Right renal pelvis (tissue), 4 donors: ENCODE results near the gene FGD1. TPM values are rescaled to one million over a fixed set of nuclear protein-coding genes. Genes with fewer than 3 reads are reported as not detected.
A peak's percentile ranks its signal among the peaks of the same experiment; 100 is the strongest.
"Not testable (repeated sequence)": the region's sequence is repeated elsewhere in the genome, so short reads cannot be mapped to it uniquely, and the experiment has no call there.

Experiments
- DNase-seq, 4 donors: peaks; one replicate each; pipeline ENCODE4 v3.0.0-alpha.2; 2013; ENCODE audit warnings: low read depth in 4 of 4, low spot score in 3 of 4, missing footprints in 1 of 4
- polyA plus RNA-seq, 4 donors: library from polyadenylated mRNA; unstranded; fragments of 120-200 nt; gene quantifications; one replicate each; pipeline ENCODE4 v1.2.1, GENCODE V29; 2013; ENCODE audit not compliant: insufficient read length in 4 of 4

Gene FGD1
- 10 to 100 TPM; 18.7 to 22.7 (median 19.4) TPM for polyA plus RNA-seq

DNA sequence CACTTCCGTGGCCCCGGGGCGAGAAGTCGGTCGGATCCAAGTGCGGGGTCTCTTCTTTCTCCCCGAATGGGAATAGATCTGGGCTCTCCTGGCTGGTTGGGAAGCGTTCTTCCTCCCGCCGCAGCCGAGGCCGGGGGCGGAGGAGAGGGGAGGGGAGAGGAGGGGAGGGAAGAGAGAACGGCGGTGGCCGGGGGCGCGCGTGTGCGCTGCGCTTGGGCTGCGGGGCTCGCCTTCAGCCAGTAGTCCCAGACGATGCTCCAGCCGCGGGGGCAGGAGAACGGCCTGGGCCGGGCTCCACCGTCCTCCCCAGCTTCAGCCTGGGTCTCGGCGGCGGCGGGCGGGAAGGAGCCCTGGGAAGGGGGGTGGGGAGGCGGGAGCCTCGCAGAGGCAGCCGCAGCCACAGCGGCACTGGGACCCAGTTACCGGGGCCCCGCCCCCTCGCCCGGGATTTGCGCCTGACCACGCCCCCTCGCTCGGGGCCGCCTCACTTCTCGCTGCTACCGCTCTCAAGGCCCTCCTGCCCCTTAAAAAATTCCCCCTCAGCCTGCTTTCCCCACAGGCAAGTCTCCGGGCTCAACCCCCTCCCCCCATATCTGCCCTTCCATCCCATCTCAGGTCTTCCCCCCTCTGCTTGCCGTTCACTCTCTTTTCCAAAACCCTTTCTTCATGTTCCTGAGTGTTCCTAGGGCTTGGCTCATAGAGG lies at the start of gene FGD1:
Gene FGD1 (minus strand): TSS at position 421 of the 703 bp plus-strand sequence. CDS start 802 bp downstream, outside the sequence.
- DNase-seq: peak in 2 of 4 donors; percentile 44 to 45

- not testable (repeated sequence) for DNase-seq
Observed at GRCh38 chrX:54542239-54542638, 46.2 kb upstream of the FGD1 start.

DNA sequence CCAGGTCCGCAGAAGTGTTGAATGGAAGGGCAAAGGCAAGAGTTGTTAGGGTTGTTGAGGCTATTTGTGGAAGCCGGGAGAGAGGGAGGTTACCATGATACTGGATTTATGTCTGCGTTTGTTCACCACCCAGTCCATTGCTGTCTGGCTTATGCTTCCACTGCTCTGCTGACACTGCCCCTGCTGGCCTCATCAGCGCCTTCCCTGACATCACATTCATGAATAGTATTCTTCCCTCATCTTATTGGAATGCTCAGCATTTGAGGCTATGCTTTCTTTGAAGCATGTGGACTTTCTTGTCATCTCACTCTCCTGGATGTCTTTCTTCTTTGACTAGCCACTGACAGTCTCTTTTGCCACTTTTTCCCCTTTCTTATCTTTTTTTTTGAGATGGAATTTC lies 44.3 kb upstream of the FGD1 start:
- DNase-seq: no peak

DNA sequence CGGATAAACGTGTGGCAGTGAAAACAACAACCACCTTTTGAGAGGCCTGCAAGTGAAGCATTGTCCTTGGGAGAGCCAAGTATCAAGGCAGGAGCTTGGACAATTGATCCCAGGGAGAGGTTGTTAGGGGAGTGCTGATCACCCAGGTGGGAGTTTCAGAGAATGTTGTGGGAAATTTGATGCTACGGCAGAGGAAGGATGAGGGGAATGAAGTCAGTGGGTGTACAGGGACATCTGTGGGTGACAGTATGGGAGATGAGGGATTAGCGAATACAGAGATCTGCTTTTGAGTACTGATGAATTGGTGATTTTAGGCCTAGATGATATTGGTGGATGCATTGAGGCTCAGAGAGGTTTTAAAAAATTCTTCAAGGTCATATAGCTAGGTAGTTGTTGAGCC lies 38.2 kb upstream of the FGD1 start:
- DNase-seq: no peak

DNA sequence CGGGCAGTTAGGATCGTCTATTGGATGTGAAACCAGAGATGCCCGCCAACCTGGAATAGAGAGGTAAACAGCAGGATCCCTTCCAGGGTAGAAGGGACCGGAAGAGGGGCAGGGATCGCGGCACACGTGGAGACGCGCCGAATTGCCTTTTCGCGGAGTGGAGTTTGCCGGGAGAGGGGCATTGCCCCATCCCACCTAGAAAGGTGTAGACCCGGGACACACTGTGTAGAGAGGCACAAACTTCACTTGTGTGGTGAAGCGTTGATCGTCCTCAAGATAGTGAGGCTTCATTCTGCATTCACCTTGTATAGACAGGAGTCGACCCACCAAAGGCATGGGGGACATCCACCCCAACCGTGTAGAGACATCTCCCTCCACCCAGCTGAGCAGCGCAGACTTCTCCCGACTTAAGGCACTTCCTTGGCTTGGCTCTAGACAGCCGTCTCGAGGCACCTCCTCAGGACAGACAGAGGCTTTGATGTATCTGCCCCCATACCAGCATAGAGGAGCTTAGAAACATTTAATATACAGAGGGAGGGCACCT lies 34.4 kb upstream of the FGD1 start:
- DNase-seq: no peak

GRCh38 chrX:54529552-54530356 lies 33.7 kb upstream of the FGD1 start, which contains the start of gene GNL3L:
Gene GNL3L, plus strand, starts transcription at chrX:54530219. Its CDS starts 2,348 bp downstream, at chrX:54532567.
- peak; percentile 60 to 69 (median 68) for DNase-seq

- DNase-seq: no peak
Observed at GRCh38 chrX:54529151-54529550, 33.1 kb upstream of the FGD1 start.

- DNase-seq: no peak
Observed at GRCh38 chrX:54509400-54509799, 13.4 kb upstream of the FGD1 start.

DNA sequence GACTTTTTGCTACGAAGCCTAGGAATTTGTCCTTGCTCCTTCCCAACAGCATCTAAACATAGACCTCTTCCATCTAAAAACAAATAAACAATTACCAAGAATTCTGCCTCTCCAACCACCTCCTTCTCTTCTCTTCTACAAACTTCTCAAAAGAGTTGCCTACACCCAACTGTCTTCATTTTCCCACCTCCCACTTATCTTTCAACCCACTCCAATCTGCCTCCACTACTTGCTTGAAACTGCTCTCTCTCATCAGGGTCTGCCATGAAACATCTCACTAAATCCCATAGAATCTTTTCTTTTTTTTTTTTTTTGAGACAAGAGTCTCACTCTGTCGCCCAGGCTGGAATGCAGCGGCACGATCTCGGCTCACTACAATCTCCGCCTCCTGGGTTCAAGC lies 902 bp upstream of the FGD1 start:
- no peak for DNase-seq

- DNase-seq: no peak
Observed at GRCh38 chrX:54496517-54496852, 451 bp upstream of the FGD1 start.

- no peak for DNase-seq
Observed at GRCh38 chrX:54494989-54495813, 833 bp downstream of the FGD1 start.

GRCh38 chrX:54494166-54494988 lies 1.7 kb downstream of the FGD1 start:
- no peak for DNase-seq

- no peak for DNase-seq
Observed at GRCh38 chrX:54492340-54492739, 3.7 kb downstream of the FGD1 start.

GRCh38 chrX:54489819-54490218 lies 6.2 kb downstream of the FGD1 start:
- not testable (repeated sequence) for DNase-seq

DNA sequence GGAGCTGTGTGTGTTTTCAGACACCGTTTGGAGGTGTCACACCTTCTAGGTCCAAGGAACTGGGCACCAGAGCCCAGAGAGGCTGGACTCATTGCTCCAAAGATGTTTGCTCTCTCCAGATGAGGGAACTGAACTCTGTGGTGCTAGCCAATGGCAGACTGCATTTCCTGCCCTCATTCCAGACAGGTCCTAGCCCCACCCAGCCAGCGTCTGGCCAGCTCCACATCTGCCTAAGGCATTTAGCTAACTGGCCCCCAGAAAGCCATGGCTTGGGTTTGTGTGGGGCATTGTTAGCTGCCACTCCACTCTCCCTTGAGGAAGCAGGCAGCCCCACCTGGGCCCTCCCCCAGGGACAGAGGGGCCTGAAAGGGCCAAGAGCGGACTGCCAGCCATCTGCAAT lies 11.4 kb downstream of the FGD1 start:
- DNase-seq: no peak

DNA sequence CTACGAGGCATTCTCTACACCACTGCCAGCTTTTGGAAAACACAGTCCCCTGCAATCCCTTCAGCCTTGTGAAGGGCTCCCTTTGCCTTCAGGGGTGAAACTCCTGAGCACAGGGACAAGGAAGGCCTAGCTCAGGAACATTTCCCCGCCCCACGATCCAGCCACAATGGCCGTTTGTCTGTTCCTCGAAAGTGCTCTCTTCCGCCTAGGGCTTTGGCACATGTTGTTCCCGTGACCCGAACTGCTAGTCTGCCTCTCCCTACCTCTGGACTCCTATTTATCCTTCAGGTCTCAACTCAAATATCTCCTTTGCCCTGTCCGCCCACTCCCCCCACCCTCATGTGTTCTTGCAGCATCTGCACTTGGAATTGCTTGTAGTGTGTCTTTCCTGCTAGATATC lies 12.1 kb downstream of the FGD1 start:
- DNase-seq: no peak

DNA sequence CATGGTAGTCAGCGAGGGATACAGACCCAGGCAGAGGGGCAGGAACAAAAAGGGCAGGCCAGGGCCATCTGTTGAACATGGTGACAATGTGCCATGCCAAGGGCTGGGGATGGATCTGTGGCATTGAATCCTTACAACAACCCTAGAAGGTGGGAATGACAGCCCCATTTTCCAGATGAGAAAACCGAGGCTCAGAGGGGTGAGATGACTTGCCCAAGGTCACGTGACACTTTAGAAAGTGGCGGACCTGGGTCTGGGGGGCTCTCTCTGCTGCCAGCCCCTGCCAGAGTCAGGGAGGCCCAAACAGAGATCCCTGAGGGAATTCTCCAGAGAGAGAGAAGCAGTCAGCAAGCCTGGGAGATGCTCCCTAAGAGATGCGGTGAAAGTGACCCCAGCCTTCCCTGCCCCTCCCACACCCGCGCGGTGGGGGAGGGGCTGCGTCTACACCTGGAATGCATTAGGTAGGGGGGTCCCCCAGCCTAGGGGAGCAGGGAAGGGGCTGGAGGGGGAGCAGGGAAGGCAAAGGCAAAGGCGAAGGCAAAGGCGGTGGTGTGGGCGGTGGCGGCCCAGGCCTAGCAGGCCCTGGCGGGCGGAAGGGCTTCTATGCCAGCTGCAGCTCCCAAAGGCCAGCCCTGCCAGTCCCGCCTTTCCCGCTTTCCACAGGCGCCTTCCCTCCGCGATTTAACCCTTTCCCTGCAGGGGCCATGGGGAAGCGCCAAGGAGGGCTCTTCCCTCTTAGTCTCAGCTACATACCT lies 13.0 kb downstream of the FGD1 start:
- DNase-seq: no peak

DNA sequence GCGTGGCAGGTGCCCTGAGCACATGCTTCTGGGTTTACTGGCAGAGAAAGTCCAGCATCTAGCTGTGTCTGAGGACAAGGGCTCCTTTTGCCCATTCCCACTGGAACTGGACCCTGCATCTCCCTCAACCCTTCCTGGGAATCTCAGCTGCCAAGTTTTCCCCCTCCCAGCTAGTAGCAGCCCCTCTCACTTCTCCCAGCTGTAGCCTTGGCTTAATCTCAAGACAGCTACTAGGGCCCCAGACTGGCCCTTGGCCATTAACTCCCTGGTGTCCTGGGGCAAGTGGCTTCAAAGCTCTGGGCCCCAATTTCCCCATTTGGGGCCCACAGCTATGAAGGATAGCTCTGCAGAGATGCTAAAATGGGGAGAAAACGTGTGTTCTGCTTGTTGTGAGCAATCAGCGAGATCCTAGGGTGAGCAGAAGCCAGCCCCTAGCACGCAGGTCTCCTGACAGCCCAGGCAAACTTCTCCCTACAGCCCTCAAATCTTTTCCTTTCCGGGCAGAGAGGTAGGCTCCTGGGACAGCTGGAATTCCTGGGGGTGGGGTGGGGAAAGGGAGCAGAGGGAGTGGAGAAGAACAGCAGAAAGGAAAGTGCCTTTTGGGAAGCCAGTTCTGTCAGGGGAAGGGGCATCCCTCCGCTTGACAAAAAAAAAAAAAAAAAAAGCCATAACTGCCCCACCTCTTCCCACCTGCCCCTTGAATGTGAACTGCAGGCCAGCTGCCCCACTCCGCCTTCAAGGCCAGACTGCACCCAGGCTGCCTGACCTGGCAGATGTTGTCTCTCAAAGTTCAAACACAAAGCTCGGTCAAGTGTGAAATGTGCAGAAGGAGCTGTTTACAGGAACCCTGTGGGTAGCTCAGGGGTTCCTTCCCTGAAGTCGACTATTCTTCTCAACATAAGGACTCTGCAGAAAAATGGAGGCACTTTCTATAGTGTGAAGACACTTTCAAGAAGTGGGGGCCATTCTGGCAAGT lies 16.6 kb downstream of the FGD1 start:
- DNase-seq: no peak
